Fibroblast of villous mesenchyme (primary cell): ENCODE data around the gene ARHGEF11. TPM values are rescaled to one million over a fixed set of nuclear protein-coding genes. Genes with fewer than 3 reads are reported as not detected.

Source experiments
- DNase-seq: peaks from one replicate; pipeline ENCODE4 v3.0.0-alpha.2; 2010; ENCODE audit warnings: low read depth
- H3K4me3 ChIP-seq: 2 replicates; pipeline ENCODE4 v1.5.1; 2011; ENCODE audit warnings: low read depth, mild to moderate bottlenecking, low read length
- total RNA-seq: library from RNA; depleted of rRNA; stranded (reverse); fragments of >200 nt; gene quantifications from 2 replicates; pipeline ENCODE4 v1.2.3, GENCODE V29; 2012
- TF ChIP-seq, protein P1 (sequence below): IDR thresholded peaks from 2 replicates; pipeline ENCODE4 v1.5.1; 2012; ENCODE audit warnings: low read depth, mild to moderate bottlenecking, low read length; ENCODE audit not compliant: insufficient read depth

ARHGEF11 gene
- total RNA-seq, 1 donor, result 34.1 TPM

GRCh38 chr1:157004806-157005205, 40.7 kb downstream of the ARHGEF11 start:
- no peak overlapping the region for H3K4me3 ChIP-seq
- peak; percentile 49 for DNase-seq
- TF ChIP-seq, protein P1, sequence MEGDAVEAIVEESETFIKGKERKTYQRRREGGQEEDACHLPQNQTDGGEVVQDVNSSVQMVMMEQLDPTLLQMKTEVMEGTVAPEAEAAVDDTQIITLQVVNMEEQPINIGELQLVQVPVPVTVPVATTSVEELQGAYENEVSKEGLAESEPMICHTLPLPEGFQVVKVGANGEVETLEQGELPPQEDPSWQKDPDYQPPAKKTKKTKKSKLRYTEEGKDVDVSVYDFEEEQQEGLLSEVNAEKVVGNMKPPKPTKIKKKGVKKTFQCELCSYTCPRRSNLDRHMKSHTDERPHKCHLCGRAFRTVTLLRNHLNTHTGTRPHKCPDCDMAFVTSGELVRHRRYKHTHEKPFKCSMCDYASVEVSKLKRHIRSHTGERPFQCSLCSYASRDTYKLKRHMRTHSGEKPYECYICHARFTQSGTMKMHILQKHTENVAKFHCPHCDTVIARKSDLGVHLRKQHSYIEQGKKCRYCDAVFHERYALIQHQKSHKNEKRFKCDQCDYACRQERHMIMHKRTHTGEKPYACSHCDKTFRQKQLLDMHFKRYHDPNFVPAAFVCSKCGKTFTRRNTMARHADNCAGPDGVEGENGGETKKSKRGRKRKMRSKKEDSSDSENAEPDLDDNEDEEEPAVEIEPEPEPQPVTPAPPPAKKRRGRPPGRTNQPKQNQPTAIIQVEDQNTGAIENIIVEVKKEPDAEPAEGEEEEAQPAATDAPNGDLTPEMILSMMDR, result no peak

DNA sequence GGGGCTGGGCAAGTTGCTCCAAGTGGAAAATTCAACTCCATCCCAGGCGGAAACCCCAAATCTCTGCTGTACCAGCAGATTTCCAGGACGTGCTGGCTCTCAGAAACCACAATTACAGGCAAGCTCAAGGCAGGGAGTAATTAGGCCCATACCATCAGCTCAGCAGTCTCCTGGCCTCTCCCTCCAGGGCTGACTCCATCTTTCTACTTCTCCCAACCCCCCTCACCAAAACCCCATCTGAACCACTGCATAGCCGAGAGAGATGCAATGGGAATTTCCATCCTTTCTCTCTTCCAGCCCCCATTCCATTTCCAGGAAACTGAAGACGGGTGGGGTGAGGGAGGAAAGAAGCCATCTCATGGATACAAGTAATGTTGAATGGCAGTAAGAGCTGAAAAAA, 41.2 kb downstream of the ARHGEF11 start:
- TF ChIP-seq, protein P1, result no peak
- H3K4me3 ChIP-seq, result no peak overlapping the region
- DNase-seq, result no peak

DNA sequence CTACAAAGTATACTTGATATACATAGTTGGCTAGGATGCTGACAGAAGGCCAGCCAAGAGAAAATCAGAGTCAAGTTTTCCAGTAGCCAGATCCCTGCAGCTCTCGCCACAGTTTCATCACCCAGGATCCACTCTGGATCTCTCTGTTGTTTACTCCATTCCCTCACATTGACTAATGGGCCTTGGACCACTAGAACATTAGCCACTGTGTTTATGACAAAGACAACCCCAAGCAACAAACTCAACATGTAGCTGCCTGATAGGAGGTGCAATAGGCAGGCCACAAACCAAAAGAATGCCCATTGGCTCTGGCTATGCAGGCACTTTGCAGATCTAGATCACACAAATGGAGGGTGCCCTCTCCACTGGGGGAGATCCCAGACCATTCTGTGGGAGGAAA, 44.2 kb downstream of the ARHGEF11 start:
- TF ChIP-seq, protein P1, result no peak

GRCh38 chr1:157000686-157001085, 44.9 kb downstream of the ARHGEF11 start:
- TF ChIP-seq, protein P1, result no peak
- no peak for DNase-seq
- no peak overlapping the region for H3K4me3 ChIP-seq

More for the DNA sequence above, 44.2 kb downstream of the ARHGEF11 start:
- H3K4me3 ChIP-seq, result no peak overlapping the region
- DNase-seq, result no peak

DNA sequence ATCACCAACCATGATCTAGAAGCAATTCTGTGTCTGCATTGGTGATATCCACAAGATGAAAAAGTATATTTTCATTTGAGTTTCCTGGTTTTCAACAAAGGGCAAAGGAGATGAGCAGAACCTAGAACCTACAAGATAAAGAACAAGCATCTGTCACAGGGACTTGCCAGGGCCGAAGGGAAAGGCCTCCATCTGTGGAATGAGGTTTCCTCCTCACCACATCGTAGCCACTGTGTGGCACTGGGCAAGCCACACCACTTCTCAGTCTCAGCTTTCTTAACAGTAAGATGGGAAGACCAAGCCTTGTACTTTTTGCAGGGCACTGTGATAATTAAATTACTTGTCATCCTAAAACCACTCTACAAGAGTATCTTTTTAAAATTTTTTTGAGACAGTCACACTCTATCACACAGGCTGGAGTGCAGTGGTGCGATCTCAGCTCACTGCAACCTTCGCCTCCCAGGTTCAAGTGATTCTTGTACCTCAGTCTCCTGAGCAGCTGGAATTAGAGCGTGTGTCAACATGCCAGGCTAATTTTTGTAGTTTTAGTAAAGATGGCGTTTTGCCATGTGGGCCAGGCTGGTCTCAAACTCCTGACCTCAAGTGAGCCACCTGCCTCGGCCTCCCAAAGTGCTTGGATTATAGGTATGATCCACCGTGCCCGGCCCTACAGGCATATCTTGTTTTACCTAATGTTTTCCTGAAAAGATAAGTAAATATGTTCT, 45.8 kb downstream of the ARHGEF11 start:
- TF ChIP-seq, protein P1, result no peak
- H3K4me3 ChIP-seq, result no peak overlapping the region
- DNase-seq, result no peak

DNA sequence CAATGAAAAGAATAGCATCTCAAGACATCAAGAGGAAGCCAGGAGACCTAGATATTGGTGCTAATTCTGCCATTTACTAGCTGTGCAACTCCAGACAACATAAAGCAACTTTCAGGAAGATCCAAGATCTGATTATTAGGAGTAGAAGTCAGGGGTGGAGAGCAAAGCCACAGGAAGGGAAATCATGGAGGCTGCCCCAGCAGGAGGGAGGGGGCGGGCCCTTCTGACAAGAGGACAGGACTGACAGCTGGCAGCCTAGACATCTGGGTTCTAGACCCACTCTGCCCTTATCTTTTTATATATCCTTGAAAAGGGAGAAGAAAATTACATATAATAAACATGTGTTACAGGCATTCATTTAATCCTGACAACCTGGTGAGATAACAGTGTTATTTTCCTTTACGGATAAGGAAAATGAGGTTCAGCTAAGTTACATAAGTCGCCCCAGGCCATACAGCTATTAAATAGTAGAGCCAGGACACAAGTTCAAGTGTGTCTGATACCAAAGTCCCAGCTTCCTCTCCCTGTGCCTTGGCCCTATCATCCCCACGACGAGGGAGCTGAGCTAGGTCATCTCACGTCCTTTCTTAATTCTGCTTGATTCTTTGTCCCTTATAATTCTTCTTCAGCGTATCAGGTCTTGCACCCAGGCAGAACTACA, 46.6 kb downstream of the ARHGEF11 start:
- no peak for DNase-seq
- no peak overlapping the region for H3K4me3 ChIP-seq
- TF ChIP-seq, protein P1, result no peak

GRCh38 chr1:156998301-156998700, 47.2 kb downstream of the ARHGEF11 start:
- no peak overlapping the region for H3K4me3 ChIP-seq
- no peak for DNase-seq
- TF ChIP-seq, protein P1, result no peak
